A673 (cell line): ENCODE results near the gene USP36. TPM values are rescaled to one million over a fixed set of nuclear protein-coding genes. Genes with fewer than 3 reads are reported as not detected.
A peak's percentile ranks its signal among the peaks of the same experiment; 100 is the strongest.

Experiments
- BruUV-seq: library from RNA; stranded (reverse); fragments of 400-500 nt; replicated peaks from 2 replicates; lab custom pipeline; 2021; lab: Mats Ljungman, UMichigan
- CTCF ChIA-PET: fragments of 300-600 bp; sonication (Branson Sonifier 250); formaldehyde crosslinking; loops from one replicate; lab custom pipeline; 2022; ENCODE audit warnings: antibody characterized with exemption; lab: Charles Lee
- POLR2A ChIA-PET: fragments of 300-600 bp; sonication (Branson Sonifier 250); formaldehyde crosslinking; loops from one replicate; lab custom pipeline; 2022; ENCODE audit warnings: antibody characterized with exemption; ENCODE audit not compliant: low non-redundant PET; lab: Charles Lee
- DNase-seq: peaks from one replicate; pipeline ENCODE4 v3.0.0-alpha.2; 2015; ENCODE audit warnings: low spot score
- H3K27ac ChIP-seq: fragments of 200-600 bp; sonication (generic); 2 replicates; pipeline ENCODE4 v1.5.1; 2016; ENCODE audit warnings: mixed run types, low read depth, mild to moderate bottlenecking, mixed read lengths, antibody characterized with exemption, low read length; ENCODE audit not compliant: poor library complexity, severe bottlenecking
- H3K27me3 ChIP-seq: fragments of 200-600 bp; sonication (generic); replicated peaks from 2 replicates; pipeline ENCODE4 v1.6.1; 2017; ENCODE audit warnings: mixed run types, low read depth, mild to moderate bottlenecking, mixed read lengths, antibody characterized with exemption, low read length; ENCODE audit not compliant: insufficient read depth, poor library complexity
- H3K36me3 ChIP-seq: fragments of 200-600 bp; sonication (generic); 2 replicates; pipeline ENCODE4 v1.6.1; 2016; ENCODE audit warnings: mixed run types, mild to moderate bottlenecking, mixed read lengths, antibody characterized with exemption, low read length; ENCODE audit not compliant: insufficient read depth, poor library complexity, severe bottlenecking
- H3K4me1 ChIP-seq: fragments of 200-600 bp; sonication (generic); 2 replicates; pipeline ENCODE4 v1.6.1; 2017; ENCODE audit warnings: mixed run types, mild to moderate bottlenecking, mixed read lengths, antibody characterized with exemption, low read length; ENCODE audit not compliant: insufficient read depth, poor library complexity, severe bottlenecking
- H3K4me3 ChIP-seq: fragments of 200-600 bp; sonication (generic); 2 replicates; pipeline ENCODE4 v1.5.1; 2016; ENCODE audit warnings: low read depth, mixed run types, mild to moderate bottlenecking, mixed read lengths, low read length; ENCODE audit not compliant: poor library complexity, severe bottlenecking
- H3K9me3 ChIP-seq: fragments of 200-600 bp; sonication (generic); 2 replicates; pipeline ENCODE4 v1.6.1; 2016; ENCODE audit warnings: mixed run types, low read depth, mild to moderate bottlenecking, mixed read lengths, antibody characterized with exemption, low read length; ENCODE audit not compliant: poor library complexity, severe bottlenecking
- CTCF ChIP-seq: fragments of 300-800, 200-600 bp; sonication (generic); conservative IDR thresholded peaks from 2 replicates; pipeline ENCODE4 v1.5.1; 2017; ENCODE audit warnings: low read depth, mild to moderate bottlenecking, antibody characterized with exemption, low read length, moderate library complexity, mixed read lengths
- EZH2 ChIP-seq: fragments of 200-600 bp; sonication (generic); IDR thresholded peaks from 2 replicates; pipeline ENCODE4 v1.6.1; 2017; ENCODE audit warnings: borderline replicate concordance, low read depth, mild to moderate bottlenecking, mixed read lengths, antibody characterized with exemption, low read length; ENCODE audit not compliant: poor library complexity, severe bottlenecking
- intact Hi-C: fragments of 100-400 bp; cut with micrococcal nuclease; formaldehyde crosslinking; loops from one replicate; pipeline ENCODE4 v1.10.0; 2022; ENCODE audit not compliant: unreplicated experiment
- total RNA-seq: library from RNA; stranded (reverse); gene quantifications from 2 replicates; pipeline ENCODE4 v1.2.3, GENCODE V29; 2021

USP36 gene
- total RNA-seq, 1 experiment from 2014 or later, result 74.9 TPM

- H3K36me3 ChIP-seq, result no peaks in the 10 kb centered on the region
- BruUV-seq, result no TSS peak
- H3K9me3 ChIP-seq, result no peaks in the 10 kb centered on the region
- no peak for DNase-seq
- TF ChIP-seq EZH2, result no peak
- 0 out of 2 replicates have a peak, but pooled peaks have one; percentile 23 for TF ChIP-seq CTCF
- CTCF ChIA-PET, result no interaction called here
- POLR2A ChIA-PET, result no interaction called here
- no peak overlapping the region for H3K27ac ChIP-seq
- H3K27me3 ChIP-seq, result no peaks in the 10 kb centered on the region
- intact Hi-C loops, result no loop called here
- H3K4me1 ChIP-seq, result peaks cover 6% of the 10 kb centered on the region
- H3K4me3 ChIP-seq, result no peak overlapping the region
Observed at GRCh38 chr17:78769196-78769773, 71.3 kb downstream of the USP36 start.

- ChIA-PET CTCF (no interaction called here), POLR2A (no interaction called here)
- no peaks in the 10 kb centered on the region for H3K4me1 ChIP-seq
- DNase-seq, result no peak
- no peak overlapping the region for H3K4me3 ChIP-seq
- TF ChIP-seq CTCF, result no peak
- TF ChIP-seq EZH2, result no peak
- no peaks in the 10 kb centered on the region for H3K9me3 ChIP-seq
- H3K27me3 ChIP-seq, result no peaks in the 10 kb centered on the region
- no TSS peak for BruUV-seq
- intact Hi-C loops, result no loop called here
- no peak overlapping the region for H3K27ac ChIP-seq
- H3K36me3 ChIP-seq, result no peaks in the 10 kb centered on the region
Observed at GRCh38 chr17:78767806-78768205, 72.8 kb downstream of the USP36 start.

- no peak for DNase-seq
- TF ChIP-seq EZH2 (no peak), CTCF (no peak)
- H3K27me3 ChIP-seq, result no peaks in the 10 kb centered on the region
- intact Hi-C loops, result no loop called here
- H3K4me1 ChIP-seq, result peaks cover 7% of the 10 kb centered on the region
- no peak overlapping the region for H3K27ac ChIP-seq
- ChIA-PET POLR2A (no interaction called here), CTCF (no interaction called here)
- no peaks in the 10 kb centered on the region for H3K36me3 ChIP-seq
- no peak overlapping the region for H3K4me3 ChIP-seq
- no TSS peak for BruUV-seq
- H3K9me3 ChIP-seq, result no peaks in the 10 kb centered on the region
Observed at GRCh38 chr17:78766743-78767294, 73.8 kb downstream of the USP36 start.
